NK-92 (cell line): ENCODE measurements around the gene HM13.
"Not testable (repeated sequence)": the region's sequence is repeated elsewhere in the genome, so short reads cannot be mapped to it uniquely, and the experiment has no call there.

Source experiments
- DNase-seq: peaks from one replicate; lab custom pipeline; 2025; ENCODE audit not compliant: unreplicated experiment; lab: John Stamatoyannopoulos, UW

HM13 gene

DNA sequence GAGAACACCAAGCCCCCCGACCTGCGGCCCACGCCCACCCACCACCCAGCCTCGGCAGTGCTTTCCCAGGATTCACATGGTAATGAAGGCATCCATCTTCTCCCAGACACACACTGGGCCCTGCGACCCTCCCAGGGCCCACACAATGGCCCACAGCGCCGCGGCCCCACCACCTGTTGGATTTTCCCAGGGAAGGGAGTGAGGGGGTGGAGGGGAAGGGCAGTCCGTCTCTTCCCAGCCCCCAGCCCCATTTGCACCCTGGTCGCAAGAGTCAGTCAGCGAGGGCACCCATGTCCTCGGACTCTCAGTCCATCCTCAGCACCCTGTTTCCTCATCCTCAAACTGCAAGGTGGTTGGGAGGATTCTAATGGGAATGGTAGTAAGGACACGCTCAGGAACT lies 67.1 kb downstream of the HM13 start:
- no peak for DNase-seq

DNA sequence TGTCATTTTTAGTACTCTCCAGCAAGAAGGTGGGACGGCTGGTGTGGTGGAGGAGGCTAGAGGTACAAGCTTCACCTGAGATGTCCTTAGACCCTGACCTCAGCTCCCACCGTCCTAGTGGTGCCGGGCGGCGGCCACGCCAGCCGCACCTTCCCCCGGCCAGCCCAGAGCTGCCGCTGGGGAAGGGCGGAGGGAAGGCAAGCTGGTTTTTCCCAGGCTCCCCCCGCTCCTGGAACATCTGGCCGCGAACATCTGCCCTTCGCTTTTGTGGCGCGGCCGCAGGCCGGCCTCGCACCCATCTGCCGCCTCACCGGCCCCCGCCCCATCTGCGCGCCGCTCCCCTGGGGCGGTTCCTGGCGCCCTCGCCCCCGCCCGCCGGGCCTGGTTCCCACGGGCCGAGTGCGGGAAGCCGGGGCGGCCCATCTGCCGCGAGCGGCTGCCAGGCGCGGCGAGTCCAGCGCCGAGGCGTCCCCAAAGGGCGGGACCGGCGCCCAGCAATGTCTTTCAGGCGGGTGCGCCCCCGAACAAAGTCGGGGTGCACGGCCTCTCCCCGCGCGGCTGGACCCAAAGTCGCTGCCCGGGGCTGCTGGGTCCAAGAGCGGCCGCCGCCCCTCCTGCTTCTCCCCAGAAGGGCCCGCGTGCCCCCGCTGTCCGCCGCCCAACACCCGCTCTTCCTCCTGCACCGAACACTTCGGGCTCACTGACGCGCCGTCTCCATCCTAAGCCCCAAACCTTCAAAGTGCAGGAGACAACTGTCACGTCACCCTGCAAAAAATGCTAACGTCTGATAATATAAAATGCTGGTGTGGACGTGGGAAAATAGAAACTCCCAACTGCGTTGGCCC lies 73.5 kb downstream of the HM13 start:
- no peak for DNase-seq

GRCh38 chr20:31590717-31591225 lies 76.5 kb downstream of the HM13 start:
- no peak for DNase-seq

GRCh38 chr20:31593221-31594001 lies 79.2 kb downstream of the HM13 start:
- DNase-seq = no peak

GRCh38 chr20:31594002-31594557 lies 79.8 kb downstream of the HM13 start:
- no peak for DNase-seq

GRCh38 chr20:31594558-31595379 lies 80.5 kb downstream of the HM13 start:
- no peak for DNase-seq

DNA sequence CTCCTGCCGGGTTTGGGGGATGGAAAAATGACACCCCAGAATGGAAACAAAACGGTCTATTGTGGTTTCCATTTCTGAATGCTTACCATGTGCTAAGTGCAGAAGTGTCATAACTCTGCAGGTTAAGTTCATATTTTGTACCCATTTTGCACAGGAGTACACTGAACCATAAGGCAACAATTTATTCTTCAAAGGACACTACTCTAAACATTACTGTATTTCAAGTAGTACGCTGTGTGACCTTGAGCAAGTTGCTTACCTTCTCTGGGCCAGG lies 81.1 kb downstream of the HM13 start:
- DNase-seq = no peak

GRCh38 chr20:31595654-31596411 lies 81.6 kb downstream of the HM13 start:
- DNase-seq = no peak

DNA sequence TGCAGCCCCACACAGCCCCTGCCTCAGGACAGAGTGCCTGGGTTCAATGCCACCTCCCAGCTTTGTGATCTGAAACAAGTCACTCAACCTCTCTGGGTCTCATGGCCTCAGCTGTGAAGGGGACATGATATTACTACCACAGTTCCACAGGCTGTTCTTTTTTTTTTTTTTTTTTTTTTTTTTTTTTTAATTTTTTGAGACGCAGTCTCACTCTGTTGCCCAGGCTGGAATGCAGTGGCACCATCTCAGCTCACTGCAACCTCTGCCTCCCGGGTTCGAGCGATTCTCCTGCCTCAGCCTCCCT lies 82.1 kb downstream of the HM13 start:
- not testable (repeated sequence) for DNase-seq

- no peak for DNase-seq
Measured at GRCh38 chr20:31596831-31597480, 82.7 kb downstream of the HM13 start.

- DNase-seq = no peak
Measured at GRCh38 chr20:31597481-31597855, 83.2 kb downstream of the HM13 start.

DNA sequence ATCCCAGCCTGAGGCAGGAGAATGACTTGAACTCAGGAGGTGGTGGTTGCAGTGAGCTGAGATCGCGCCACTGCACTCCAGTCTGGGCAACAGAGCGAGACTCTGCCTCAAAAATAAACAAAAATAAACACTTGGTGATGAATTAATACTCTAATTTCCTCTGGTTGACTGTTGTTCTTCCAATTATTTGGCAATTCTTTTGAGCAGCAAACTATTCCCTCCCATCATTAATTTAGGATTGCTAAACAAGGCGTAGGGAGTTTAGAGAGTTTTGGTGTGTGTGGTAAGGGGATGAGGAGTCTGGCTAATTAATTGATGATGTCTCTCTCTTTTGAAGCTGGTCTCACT lies 88.2 kb downstream of the HM13 start:
- DNase-seq = no peak

GRCh38 chr20:31602779-31603441 lies 88.7 kb downstream of the HM13 start:
- DNase-seq = no peak

GRCh38 chr20:31603822-31604566 lies 89.8 kb downstream of the HM13 start:
- peak; percentile 5 for DNase-seq

- DNase-seq = no peak
Measured at GRCh38 chr20:31604567-31605030, 90.4 kb downstream of the HM13 start.

DNA sequence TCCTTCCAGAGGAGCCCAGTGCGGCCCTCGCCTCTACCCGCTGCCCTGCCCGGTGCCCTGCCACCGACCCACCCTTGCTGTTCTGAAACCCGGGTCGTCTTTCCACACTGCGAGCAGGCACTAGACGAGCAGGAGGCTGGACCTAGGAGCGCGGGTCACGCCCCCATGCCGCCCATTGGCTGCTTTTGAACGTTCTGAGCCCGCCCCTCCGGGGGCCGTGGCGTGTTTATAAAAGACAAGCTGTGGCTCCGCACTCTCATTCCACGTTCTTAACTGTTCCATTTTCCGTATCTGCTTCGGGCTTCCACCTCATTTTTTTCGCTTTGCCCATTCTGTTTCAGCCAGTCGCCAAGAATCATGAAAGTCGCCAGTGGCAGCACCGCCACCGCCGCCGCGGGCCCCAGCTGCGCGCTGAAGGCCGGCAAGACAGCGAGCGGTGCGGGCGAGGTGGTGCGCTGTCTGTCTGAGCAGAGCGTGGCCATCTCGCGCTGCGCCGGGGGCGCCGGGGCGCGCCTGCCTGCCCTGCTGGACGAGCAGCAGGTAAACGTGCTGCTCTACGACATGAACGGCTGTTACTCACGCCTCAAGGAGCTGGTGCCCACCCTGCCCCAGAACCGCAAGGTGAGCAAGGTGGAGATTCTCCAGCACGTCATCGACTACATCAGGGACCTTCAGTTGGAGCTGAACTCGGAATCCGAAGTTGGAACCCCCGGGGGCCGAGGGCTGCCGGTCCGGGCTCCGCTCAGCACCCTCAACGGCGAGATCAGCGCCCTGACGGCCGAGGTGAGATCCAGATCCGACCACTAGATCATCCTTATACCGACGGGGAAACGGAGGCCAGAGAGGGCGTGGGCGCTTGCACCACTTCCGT lies 91.0 kb downstream of the HM13 start, which contains the start of gene ID1:
Gene ID1, plus strand, starts transcription at position 259 of the 871 bp plus-strand sequence. Its CDS starts 99 bp downstream, at position 358.
- peak; percentile 6 for DNase-seq

DNA sequence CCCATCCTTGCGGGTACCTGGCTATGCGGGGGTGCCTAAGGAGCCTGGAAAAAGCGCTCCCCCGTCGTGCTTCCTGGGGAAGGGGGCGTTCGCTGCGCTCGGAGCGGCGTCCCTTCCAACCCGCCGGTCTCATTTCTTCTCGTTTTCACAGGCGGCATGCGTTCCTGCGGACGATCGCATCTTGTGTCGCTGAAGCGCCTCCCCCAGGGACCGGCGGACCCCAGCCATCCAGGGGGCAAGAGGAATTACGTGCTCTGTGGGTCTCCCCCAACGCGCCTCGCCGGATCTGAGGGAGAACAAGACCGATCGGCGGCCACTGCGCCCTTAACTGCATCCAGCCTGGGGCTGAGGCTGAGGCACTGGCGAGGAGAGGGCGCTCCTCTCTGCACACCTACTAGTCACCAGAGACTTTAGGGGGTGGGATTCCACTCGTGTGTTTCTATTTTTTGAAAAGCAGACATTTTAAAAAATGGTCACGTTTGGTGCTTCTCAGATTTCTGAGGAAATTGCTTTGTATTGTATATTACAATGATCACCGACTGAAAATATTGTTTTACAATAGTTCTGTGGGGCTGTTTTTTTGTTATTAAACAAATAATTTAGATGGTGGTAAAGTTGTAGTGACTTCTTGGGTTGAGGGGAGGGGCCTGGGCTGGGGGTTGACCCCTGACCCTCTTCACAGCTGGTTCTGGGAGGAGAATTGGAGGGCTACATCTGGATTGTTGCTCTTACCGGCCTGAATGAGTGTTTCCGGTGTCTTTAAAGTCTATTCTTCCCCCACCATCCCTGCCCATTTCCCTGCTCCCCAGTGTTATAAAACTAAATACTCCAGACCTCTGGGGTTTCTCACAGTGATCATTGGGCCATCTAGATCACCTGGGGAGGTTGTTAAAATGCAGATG lies 91.9 kb downstream of the HM13 start:
- no peak for DNase-seq
